ENCODE results near the gene TAAR1.

- no peak for TF ChIP-seq POLR2A (IDR thresholded peaks at IDR 0.05)
- TF ChIP-seq CTCF (IDR thresholded peaks at IDR 0.05), result no peak
- no peak for TF ChIP-seq EP300 (IDR thresholded peaks at IDR 0.05; ENCODE audit: low read depth)
Measured at GRCh38 chr6:132695773-132696172, 36.8 kb upstream of the TAAR1 start.
